ENCODE results near the gene IFIT3. TPM values are rescaled to one million over a fixed set of nuclear protein-coding genes. Genes with fewer than 3 reads are reported as not detected.

IFIT3 gene
- total RNA-seq, 1 donor from 2014 or later = 12.0 TPM

DNA sequence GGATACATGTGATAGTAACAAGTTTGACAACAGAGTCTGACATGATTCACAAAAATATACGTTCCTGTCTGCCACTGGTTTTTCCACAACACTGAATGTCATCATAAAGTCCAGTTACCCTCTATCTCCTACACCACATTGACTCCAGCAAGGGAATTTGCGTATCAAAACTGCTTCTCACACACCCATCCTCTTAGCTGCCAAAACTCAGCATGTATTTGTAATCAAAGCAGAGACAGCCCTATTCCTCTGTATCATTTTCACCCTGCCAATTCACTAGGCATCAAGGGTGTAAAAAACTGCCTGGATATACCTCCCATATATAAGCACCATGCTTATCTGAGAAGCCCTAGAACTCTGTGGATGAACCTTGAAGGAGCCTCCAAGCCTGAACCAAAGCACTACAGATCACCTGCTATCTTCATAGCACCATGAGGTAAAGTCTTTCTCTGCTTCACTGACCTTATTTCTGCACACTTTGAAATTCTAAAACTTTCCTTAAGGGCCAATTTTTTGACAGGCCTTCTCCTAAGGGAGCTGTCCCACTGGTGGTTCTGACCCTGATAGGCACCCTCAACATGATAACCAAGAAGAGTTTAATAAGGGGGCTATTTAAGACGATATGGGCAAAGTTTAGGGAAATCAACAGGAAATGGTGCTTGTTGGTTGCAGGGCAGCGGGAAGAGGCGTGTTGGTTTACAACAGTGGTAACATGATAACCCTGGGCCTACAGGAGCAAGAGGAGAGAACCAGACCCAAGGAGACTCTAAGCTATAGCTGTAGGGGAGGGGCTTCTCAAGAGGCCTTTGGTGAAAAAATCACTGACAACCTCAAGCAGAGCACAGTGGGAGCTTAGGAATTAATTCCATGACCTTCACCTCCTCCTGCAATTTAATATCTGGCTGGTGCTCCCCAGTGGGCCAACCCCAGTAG, 50.2 kb downstream of the IFIT3 start, which contains the start of gene IFIT1B:
Gene IFIT1B (plus strand): TSS at position 352 of the 933 bp plus-strand sequence. CDS start 80 bp downstream, at position 432.
- no peak within 1 kb of the TSS for H3K9ac ChIP-seq (ENCODE audit: low read depth in 1 of 3, low read length in 3 of 3)
- no peaks in the 10 kb centered on the region for H3K36me3 ChIP-seq (ENCODE audit: control insufficient read depth in 3 of 3, insufficient read depth in 3 of 3, low read length in 3 of 3)
- no peaks in the 10 kb centered on the region for H3K9me3 ChIP-seq (ENCODE audit: control insufficient read depth in 3 of 3, low read length in 3 of 3)
- peaks cover 17 to 20% (median 20%) of the 10 kb centered on the region in 3 donors for H3K4me1 ChIP-seq (ENCODE audit: control insufficient read depth in 3 of 3, insufficient read depth in 3 of 3, low read length in 3 of 3)
- H3K27ac ChIP-seq (ENCODE audit: low read depth, low read length) = no peak within 1 kb of the TSS
- H3K4me3 ChIP-seq (ENCODE audit: low read length in 3 of 3) = no peak within 1 kb of the TSS
- H3K27me3 ChIP-seq (ENCODE audit: control insufficient read depth in 3 of 3, insufficient read depth in 3 of 3, low read length in 3 of 3) = no peaks in the 10 kb centered on the region

DNA sequence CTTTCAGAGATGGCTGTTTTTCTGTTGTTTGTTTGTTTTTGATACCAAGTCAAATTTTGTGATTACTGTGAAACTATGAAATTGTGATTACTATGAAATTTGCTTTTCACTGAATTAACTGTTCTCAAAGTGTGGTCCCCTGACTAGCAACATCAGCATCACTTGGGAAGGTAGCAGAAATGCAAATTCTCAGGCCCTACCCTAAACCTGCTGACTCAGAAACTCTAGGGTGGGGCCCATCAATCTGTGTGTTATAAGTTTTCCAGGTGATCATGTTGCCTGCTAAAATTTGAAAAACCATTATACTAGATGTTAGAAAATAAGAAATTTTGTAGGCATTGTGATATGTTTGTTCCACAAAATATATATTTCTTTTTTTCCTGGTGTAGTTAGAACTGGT, 51.3 kb downstream of the IFIT3 start:
- H3K9ac ChIP-seq (ENCODE audit: low read depth in 1 of 3, low read length in 3 of 3) = no peak overlapping the region
- H3K27ac ChIP-seq (ENCODE audit: low read depth, low read length) = no peak overlapping the region
- H3K4me1 ChIP-seq (ENCODE audit: control insufficient read depth in 3 of 3, insufficient read depth in 3 of 3, low read length in 3 of 3) = peaks cover 10 to 11% (median 11%) of the 10 kb centered on the region in 3 donors
- H3K9me3 ChIP-seq (ENCODE audit: control insufficient read depth in 3 of 3, low read length in 3 of 3) = no peaks in the 10 kb centered on the region
- no peak overlapping the region for H3K4me3 ChIP-seq (ENCODE audit: low read length in 3 of 3)
- no peaks in the 10 kb centered on the region for H3K36me3 ChIP-seq (ENCODE audit: control insufficient read depth in 3 of 3, insufficient read depth in 3 of 3, low read length in 3 of 3)
- H3K27me3 ChIP-seq (ENCODE audit: control insufficient read depth in 3 of 3, insufficient read depth in 3 of 3, low read length in 3 of 3) = no peaks in the 10 kb centered on the region

DNA sequence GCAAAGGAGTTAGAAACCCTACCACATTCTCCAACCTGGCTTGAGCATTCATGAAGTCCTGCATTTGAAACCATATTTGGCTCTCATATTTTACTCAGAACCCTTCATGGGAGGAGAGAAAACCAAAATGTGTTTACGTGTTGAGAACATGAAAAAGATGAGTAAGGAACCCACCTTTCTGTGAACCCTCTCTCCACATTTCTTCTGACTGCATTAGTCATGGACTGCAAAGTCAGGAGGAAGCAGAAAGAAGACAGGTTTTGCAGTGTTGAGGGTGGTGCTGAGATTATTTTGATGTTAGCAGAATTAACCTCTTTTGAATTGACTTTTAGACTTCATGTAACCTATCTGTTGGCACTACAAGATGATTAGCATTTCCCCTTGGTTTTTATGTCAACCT, 55.0 kb downstream of the IFIT3 start:
- Histone ChIP-seq H3K27ac (ENCODE audit: low read depth, low read length) (no peak overlapping the region), H3K27me3 (ENCODE audit: control insufficient read depth in 3 of 3, insufficient read depth in 3 of 3, low read length in 3 of 3) (no peaks in the 10 kb centered on the region), H3K4me3 (ENCODE audit: low read length in 3 of 3) (no peak overlapping the region), H3K9ac (ENCODE audit: low read depth in 1 of 3, low read length in 3 of 3) (no peak overlapping the region), H3K4me1 (ENCODE audit: control insufficient read depth in 3 of 3, insufficient read depth in 3 of 3, low read length in 3 of 3) (no peaks in the 10 kb centered on the region), H3K36me3 (ENCODE audit: control insufficient read depth in 3 of 3, insufficient read depth in 3 of 3, low read length in 3 of 3) (no peaks in the 10 kb centered on the region), H3K9me3 (ENCODE audit: control insufficient read depth in 3 of 3, low read length in 3 of 3) (no peaks in the 10 kb centered on the region)

- peak overlapping the region; percentile 47 for H3K27ac ChIP-seq (ENCODE audit: low read depth, low read length)
- no peak overlapping the region for H3K4me3 ChIP-seq (ENCODE audit: low read length in 3 of 3)
- H3K9me3 ChIP-seq (ENCODE audit: control insufficient read depth in 3 of 3, low read length in 3 of 3) = no peaks in the 10 kb centered on the region
- H3K9ac ChIP-seq (ENCODE audit: low read depth in 1 of 3, low read length in 3 of 3) = no peak overlapping the region
- no peaks in the 10 kb centered on the region for H3K36me3 ChIP-seq (ENCODE audit: control insufficient read depth in 3 of 3, insufficient read depth in 3 of 3, low read length in 3 of 3)
- no peaks in the 10 kb centered on the region for H3K4me1 ChIP-seq (ENCODE audit: control insufficient read depth in 3 of 3, insufficient read depth in 3 of 3, low read length in 3 of 3)
- H3K27me3 ChIP-seq (ENCODE audit: control insufficient read depth in 3 of 3, insufficient read depth in 3 of 3, low read length in 3 of 3) = no peaks in the 10 kb centered on the region
These were observed 56.9 kb downstream of the IFIT3 start for GRCh38 chr10:89384474-89385340.

GRCh38 chr10:89388806-89389205, 61.0 kb downstream of the IFIT3 start:
- peaks cover 9 to 25% (median 17%) of the 10 kb centered on the region in 3 donors for H3K4me1 ChIP-seq (ENCODE audit: control insufficient read depth in 3 of 3, insufficient read depth in 3 of 3, low read length in 3 of 3)
- H3K9me3 ChIP-seq (ENCODE audit: control insufficient read depth in 3 of 3, low read length in 3 of 3) = no peaks in the 10 kb centered on the region
- H3K36me3 ChIP-seq (ENCODE audit: control insufficient read depth in 3 of 3, insufficient read depth in 3 of 3, low read length in 3 of 3) = no peaks in the 10 kb centered on the region
- no peaks in the 10 kb centered on the region for H3K27me3 ChIP-seq (ENCODE audit: control insufficient read depth in 3 of 3, insufficient read depth in 3 of 3, low read length in 3 of 3)
- H3K27ac ChIP-seq (ENCODE audit: low read depth, low read length) = no peak overlapping the region
- no peak overlapping the region for H3K9ac ChIP-seq (ENCODE audit: low read depth in 1 of 3, low read length in 3 of 3)
- no peak overlapping the region for H3K4me3 ChIP-seq (ENCODE audit: low read length in 3 of 3)

DNA sequence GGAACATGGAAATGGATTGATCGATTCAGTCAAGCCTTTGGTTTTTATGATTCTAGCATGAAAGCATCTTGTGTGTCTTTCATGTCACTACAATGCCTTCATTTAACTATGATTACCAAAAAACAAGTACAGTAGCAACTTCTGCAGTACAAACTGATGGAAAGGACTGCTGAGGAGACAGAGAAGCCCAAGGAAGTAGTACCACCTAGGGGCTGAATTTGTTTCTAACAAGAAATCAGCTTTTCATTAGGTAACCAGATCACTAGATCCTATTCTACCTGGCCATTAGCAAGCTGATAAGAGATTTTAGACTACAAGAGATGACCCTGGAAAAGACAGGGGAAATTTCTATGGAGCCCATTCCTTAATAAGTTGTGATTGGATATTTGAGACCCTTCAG, 61.5 kb downstream of the IFIT3 start:
- Histone ChIP-seq H3K4me3 (ENCODE audit: low read length in 3 of 3) (no peak overlapping the region), H3K27ac (ENCODE audit: low read depth, low read length) (no peak overlapping the region), H3K36me3 (ENCODE audit: control insufficient read depth in 3 of 3, insufficient read depth in 3 of 3, low read length in 3 of 3) (no peaks in the 10 kb centered on the region), H3K9ac (ENCODE audit: low read depth in 1 of 3, low read length in 3 of 3) (no peak overlapping the region), H3K4me1 (ENCODE audit: control insufficient read depth in 3 of 3, insufficient read depth in 3 of 3, low read length in 3 of 3) (peaks cover 12 to 29% (median 22%) of the 10 kb centered on the region in 3 donors), H3K27me3 (ENCODE audit: control insufficient read depth in 3 of 3, insufficient read depth in 3 of 3, low read length in 3 of 3) (no peaks in the 10 kb centered on the region), H3K9me3 (ENCODE audit: control insufficient read depth in 3 of 3, low read length in 3 of 3) (no peaks in the 10 kb centered on the region)

Other genes with a start within 250 kb of the IFIT3 start
- gene CH25H, start 120.7 kb upstream of the IFIT3 start, total RNA-seq = under 0.01 TPM
- gene LIPA, start 76.2 kb upstream of the IFIT3 start, total RNA-seq = 50.1 TPM
- 6.8 TPM for gene IFIT2, start 26.0 kb upstream of the IFIT3 start, total RNA-seq
- 2.1 TPM for gene IFIT1B, start 50.1 kb downstream of the IFIT3 start, total RNA-seq
- gene IFIT1, start 64.6 kb downstream of the IFIT3 start, total RNA-seq = 34.4 TPM
- 9.9 TPM for gene IFIT5, start 86.6 kb downstream of the IFIT3 start, total RNA-seq
- gene SLC16A12, start 207.6 kb downstream of the IFIT3 start, total RNA-seq = 1.6 TPM